HG03575 (cell line): ENCODE results near the gene KRTAP4-12.
"Not testable (repeated sequence)": the region's sequence is repeated elsewhere in the genome, so short reads cannot be mapped to it uniquely, and the experiment has no call there.

ENCODE experiments used
- ATAC-seq: cut with Tn5 transposase; IDR thresholded peaks from one replicate; pipeline ENCODE4 v1.9.1; 2021; ENCODE audit not compliant: unreplicated experiment, insufficient number of reproducible peaks, low FRiP score; ENCODE audit errors: extremely low read depth

The KRTAP4-12 gene

GRCh38 chr17:41099682-41100480, 24.1 kb downstream of the KRTAP4-12 start:
- not testable (repeated sequence) for ATAC-seq

GRCh38 chr17:41098481-41098880, 25.5 kb downstream of the KRTAP4-12 start:
- no peak for ATAC-seq

GRCh38 chr17:41098042-41098441, 25.9 kb downstream of the KRTAP4-12 start, which contains the start of gene KRTAP4-8:
TSS of gene KRTAP4-8 (minus strand) at chr17:41098142. CDS start at chr17:41098084, 58 bp downstream.
- ATAC-seq = no peak

- no peak for ATAC-seq
Observed at GRCh38 chr17:41096055-41096454, 27.9 kb downstream of the KRTAP4-12 start.

GRCh38 chr17:41088760-41089352, 35.1 kb downstream of the KRTAP4-12 start:
- ATAC-seq = not testable (repeated sequence)

GRCh38 chr17:41084100-41084856, 39.7 kb downstream of the KRTAP4-12 start, which contains the start of gene KRTAP4-7:
TSS of gene KRTAP4-7 (plus strand) at chr17:41084150. CDS start at chr17:41084207, 57 bp downstream.
- not testable (repeated sequence) for ATAC-seq

- not testable (repeated sequence) for ATAC-seq
Observed at GRCh38 chr17:41083427-41083826, 40.6 kb downstream of the KRTAP4-12 start.

GRCh38 chr17:41082626-41083025, 41.4 kb downstream of the KRTAP4-12 start:
- ATAC-seq = no peak

GRCh38 chr17:41076788-41077187, 47.2 kb downstream of the KRTAP4-12 start:
- no peak for ATAC-seq

- no peak for ATAC-seq
Observed at GRCh38 chr17:41073676-41074075, 50.3 kb downstream of the KRTAP4-12 start.
